SK-N-SH (cell line): ENCODE results near the gene TRIM46. TPM values are rescaled to one million over a fixed set of nuclear protein-coding genes. Genes with fewer than 3 reads are reported as not detected.

ENCODE experiments used
- CHD2 ChIP-seq: fragments of 150-350 bp; IDR thresholded peaks from 2 replicates; pipeline ENCODE4 v1.6.1; 2018; ENCODE audit warnings: low read length; ENCODE audit not compliant: partially characterized antibody
- CTCF ChIP-seq: fragments of 200-600 bp; sonication (generic); IDR thresholded peaks from 2 replicates; pipeline ENCODE4 v1.6.1; 2017; ENCODE audit warnings: antibody characterized with exemption, mild to moderate bottlenecking, moderate library complexity
- EP300 ChIP-seq, 2 experiments: IDR thresholded peaks; 2 replicates each; pipeline versions ENCODE4 v1.4.0 to v1.6.1; 2012; ENCODE audit warnings: borderline replicate concordance in 1 of 2, low read depth in 1 of 2, low read length in 1 of 2
- FOXJ3 ChIP-seq: sonication (generic); formaldehyde crosslinking; IDR thresholded peaks from 2 replicates; pipeline ENCODE4 v1.5.1; 2020; ENCODE audit warnings: mild to moderate bottlenecking, missing genetic modification reagents
- GABPA ChIP-seq: IDR thresholded peaks from 2 replicates; pipeline ENCODE4 v1.4.0; 2012; ENCODE audit warnings: low read depth, mild to moderate bottlenecking
- GATA2 ChIP-seq: sonication (generic); formaldehyde crosslinking; IDR thresholded peaks from 2 replicates; pipeline ENCODE4 v1.5.0; 2020; ENCODE audit warnings: mild to moderate bottlenecking, missing genetic modification reagents
- JUND ChIP-seq: IDR thresholded peaks from 2 replicates; pipeline ENCODE4 v1.4.0; 2012
- MEF2A ChIP-seq: IDR thresholded peaks from 2 replicates; pipeline ENCODE4 v1.4.0; 2012; ENCODE audit warnings: low read depth, borderline replicate concordance
- NRF1 ChIP-seq: IDR thresholded peaks from 2 replicates; pipeline ENCODE4 v1.6.1; 2012; ENCODE audit warnings: low read depth, mild to moderate bottlenecking, low read length
- POLR2AphosphoS5 ChIP-seq: IDR thresholded peaks from 2 replicates; pipeline ENCODE4 v1.6.1; 2012; ENCODE audit warnings: low read depth, low read length
- RAD21 ChIP-seq: IDR thresholded peaks from 2 replicates; pipeline ENCODE4 v1.6.1; 2012; ENCODE audit warnings: mild to moderate bottlenecking, low read length
- RCOR1 ChIP-seq: fragments of 150-350 bp; IDR thresholded peaks from 2 replicates; pipeline ENCODE4 v1.6.1; 2017; ENCODE audit warnings: antibody characterized with exemption, low read length
- RFX5 ChIP-seq: IDR thresholded peaks from 2 replicates; pipeline ENCODE4 v1.6.1; 2012; ENCODE audit warnings: mild to moderate bottlenecking, improper control_type of control experiment, low read length
- RXRA ChIP-seq: IDR thresholded peaks from 2 replicates; pipeline ENCODE4 v1.4.0; 2012; ENCODE audit warnings: low read depth, mild to moderate bottlenecking, borderline replicate concordance
- SIN3A ChIP-seq: IDR thresholded peaks from 2 replicates; pipeline ENCODE4 v1.6.1; 2012; ENCODE audit warnings: low read depth, mild to moderate bottlenecking, low read length, moderate library complexity, borderline replicate concordance
- SMC3 ChIP-seq: IDR thresholded peaks from 2 replicates; pipeline ENCODE4 v1.6.1; 2012; ENCODE audit warnings: low read depth, low read length, improper control_type of control experiment
- TAF1 ChIP-seq: IDR thresholded peaks from 2 replicates; pipeline ENCODE4 v1.6.1; 2012; ENCODE audit warnings: low read depth, mild to moderate bottlenecking, low read length, moderate library complexity, borderline replicate concordance
- YY1 ChIP-seq: IDR thresholded peaks from 2 replicates; pipeline ENCODE4 v1.4.0; 2012; ENCODE audit warnings: low read depth, mild to moderate bottlenecking
- polyA plus RNA-seq, 3 experiments: library from polyadenylated mRNA; depleted of rRNA; stranded (reverse); fragments of >200 nt; gene quantifications; 2 replicates each; pipeline ENCODE4 v1.2.3, GENCODE V29; 2012
- TF ChIP-seq, protein P1 (sequence below): fragments of 150-350 bp; IDR thresholded peaks from 2 replicates; pipeline ENCODE4 v1.6.1; 2017; ENCODE audit warnings: antibody characterized with exemption, low read length, low read depth, borderline replicate concordance
- TF ChIP-seq, protein P2 (sequence below): IDR thresholded peaks from 2 replicates; pipeline ENCODE4 v1.6.1; 2012; ENCODE audit warnings: mild to moderate bottlenecking, low read depth, low read length, moderate library complexity
- TF ChIP-seq, protein P3 (sequence below): IDR thresholded peaks from 2 replicates; pipeline ENCODE4 v1.4.0; 2012; ENCODE audit warnings: low read depth, borderline replicate concordance
- TF ChIP-seq, protein P4 (sequence below): fragments of 150-350 bp; IDR thresholded peaks from 2 replicates; pipeline ENCODE4 v1.6.1; 2016; ENCODE audit warnings: mild to moderate bottlenecking, low read depth, low read length

Gene TRIM46
- polyA plus RNA-seq, 1 of the 3 experiments (the other 2 are of a cell fraction): 12.7 TPM

DNA sequence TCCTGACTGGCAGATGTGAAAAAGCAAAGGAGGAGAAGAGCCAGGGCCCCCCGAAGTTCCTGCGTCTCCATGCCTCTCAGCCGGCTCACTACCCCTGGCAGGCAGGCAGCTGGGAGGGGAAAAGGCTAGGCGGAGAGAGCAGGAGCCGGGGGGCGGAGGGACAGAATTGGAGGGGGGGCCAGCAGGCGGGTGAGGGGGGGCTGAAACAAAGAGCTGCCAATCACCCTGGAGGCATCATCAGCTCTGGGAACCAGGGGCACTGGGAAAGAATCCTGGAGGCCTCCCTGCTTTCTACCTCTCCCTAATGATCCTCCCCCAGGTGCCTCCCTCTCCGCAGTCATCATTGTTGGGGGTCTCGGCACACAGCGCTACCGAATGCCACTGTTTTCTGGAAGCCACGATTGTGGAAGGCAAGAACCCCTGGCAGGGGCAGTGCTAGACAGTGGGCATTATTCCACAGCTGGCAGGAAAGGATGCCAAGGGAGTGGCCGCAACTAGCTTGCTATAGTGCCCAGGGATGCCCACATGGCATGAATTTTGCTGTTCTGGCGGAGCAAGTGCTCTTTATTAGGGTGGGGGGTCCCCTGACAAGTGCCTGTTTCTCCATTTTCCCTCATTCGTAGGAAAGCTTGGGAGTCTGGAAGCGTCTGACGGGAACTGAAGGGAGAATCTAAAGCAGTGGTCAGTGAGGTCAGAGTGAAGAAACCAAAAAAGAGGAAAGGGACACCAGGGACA lies 34.3 kb downstream of the TRIM46 start, which contains the start of gene THBS3 (continued):
- TF ChIP-seq, protein P1, sequence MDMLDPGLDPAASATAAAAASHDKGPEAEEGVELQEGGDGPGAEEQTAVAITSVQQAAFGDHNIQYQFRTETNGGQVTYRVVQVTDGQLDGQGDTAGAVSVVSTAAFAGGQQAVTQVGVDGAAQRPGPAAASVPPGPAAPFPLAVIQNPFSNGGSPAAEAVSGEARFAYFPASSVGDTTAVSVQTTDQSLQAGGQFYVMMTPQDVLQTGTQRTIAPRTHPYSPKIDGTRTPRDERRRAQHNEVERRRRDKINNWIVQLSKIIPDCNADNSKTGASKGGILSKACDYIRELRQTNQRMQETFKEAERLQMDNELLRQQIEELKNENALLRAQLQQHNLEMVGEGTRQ: no peak
- TF ChIP-seq, protein P2, sequence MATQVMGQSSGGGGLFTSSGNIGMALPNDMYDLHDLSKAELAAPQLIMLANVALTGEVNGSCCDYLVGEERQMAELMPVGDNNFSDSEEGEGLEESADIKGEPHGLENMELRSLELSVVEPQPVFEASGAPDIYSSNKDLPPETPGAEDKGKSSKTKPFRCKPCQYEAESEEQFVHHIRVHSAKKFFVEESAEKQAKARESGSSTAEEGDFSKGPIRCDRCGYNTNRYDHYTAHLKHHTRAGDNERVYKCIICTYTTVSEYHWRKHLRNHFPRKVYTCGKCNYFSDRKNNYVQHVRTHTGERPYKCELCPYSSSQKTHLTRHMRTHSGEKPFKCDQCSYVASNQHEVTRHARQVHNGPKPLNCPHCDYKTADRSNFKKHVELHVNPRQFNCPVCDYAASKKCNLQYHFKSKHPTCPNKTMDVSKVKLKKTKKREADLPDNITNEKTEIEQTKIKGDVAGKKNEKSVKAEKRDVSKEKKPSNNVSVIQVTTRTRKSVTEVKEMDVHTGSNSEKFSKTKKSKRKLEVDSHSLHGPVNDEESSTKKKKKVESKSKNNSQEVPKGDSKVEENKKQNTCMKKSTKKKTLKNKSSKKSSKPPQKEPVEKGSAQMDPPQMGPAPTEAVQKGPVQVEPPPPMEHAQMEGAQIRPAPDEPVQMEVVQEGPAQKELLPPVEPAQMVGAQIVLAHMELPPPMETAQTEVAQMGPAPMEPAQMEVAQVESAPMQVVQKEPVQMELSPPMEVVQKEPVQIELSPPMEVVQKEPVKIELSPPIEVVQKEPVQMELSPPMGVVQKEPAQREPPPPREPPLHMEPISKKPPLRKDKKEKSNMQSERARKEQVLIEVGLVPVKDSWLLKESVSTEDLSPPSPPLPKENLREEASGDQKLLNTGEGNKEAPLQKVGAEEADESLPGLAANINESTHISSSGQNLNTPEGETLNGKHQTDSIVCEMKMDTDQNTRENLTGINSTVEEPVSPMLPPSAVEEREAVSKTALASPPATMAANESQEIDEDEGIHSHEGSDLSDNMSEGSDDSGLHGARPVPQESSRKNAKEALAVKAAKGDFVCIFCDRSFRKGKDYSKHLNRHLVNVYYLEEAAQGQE: no peak
- TF ChIP-seq GABPA: no peak
- no peak for TF ChIP-seq CHD2
- no peak for TF ChIP-seq NRF1
- no peak for TF ChIP-seq CTCF
- TF ChIP-seq RAD21: no peak
- no peak for TF ChIP-seq MEF2A
- no peak for TF ChIP-seq FOXJ3 (CRISPR knock-in tag)
- no peak for TF ChIP-seq RFX5
- no peak for TF ChIP-seq EP300 (IDR thresholded peaks at IDR 0.05; ENCODE audit: borderline replicate concordance in 1 of 2, low read depth in 1 of 2, low read length in 1 of 2)
- TF ChIP-seq, protein P3, sequence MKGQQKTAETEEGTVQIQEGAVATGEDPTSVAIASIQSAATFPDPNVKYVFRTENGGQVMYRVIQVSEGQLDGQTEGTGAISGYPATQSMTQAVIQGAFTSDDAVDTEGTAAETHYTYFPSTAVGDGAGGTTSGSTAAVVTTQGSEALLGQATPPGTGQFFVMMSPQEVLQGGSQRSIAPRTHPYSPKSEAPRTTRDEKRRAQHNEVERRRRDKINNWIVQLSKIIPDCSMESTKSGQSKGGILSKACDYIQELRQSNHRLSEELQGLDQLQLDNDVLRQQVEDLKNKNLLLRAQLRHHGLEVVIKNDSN: no peak
- no peak for TF ChIP-seq RXRA
- TF ChIP-seq RCOR1: no peak
- no peak for TF ChIP-seq SIN3A
- 0 out of 2 replicates have a peak, but pooled peaks have one; percentile 26 for TF ChIP-seq POLR2AphosphoS5
- 0 out of 2 replicates have a peak, but pooled peaks have one; percentile 3 for TF ChIP-seq TAF1
- no peak for TF ChIP-seq GATA2 (CRISPR knock-in tag)
- TF ChIP-seq JUND: no peak
- no peak for TF ChIP-seq YY1
- no peak for TF ChIP-seq SMC3
- TF ChIP-seq, protein P4, sequence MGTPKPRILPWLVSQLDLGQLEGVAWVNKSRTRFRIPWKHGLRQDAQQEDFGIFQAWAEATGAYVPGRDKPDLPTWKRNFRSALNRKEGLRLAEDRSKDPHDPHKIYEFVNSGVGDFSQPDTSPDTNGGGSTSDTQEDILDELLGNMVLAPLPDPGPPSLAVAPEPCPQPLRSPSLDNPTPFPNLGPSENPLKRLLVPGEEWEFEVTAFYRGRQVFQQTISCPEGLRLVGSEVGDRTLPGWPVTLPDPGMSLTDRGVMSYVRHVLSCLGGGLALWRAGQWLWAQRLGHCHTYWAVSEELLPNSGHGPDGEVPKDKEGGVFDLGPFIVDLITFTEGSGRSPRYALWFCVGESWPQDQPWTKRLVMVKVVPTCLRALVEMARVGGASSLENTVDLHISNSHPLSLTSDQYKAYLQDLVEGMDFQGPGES: no peak
